Esophagus muscularis mucosa (tissue), 4 donors: ENCODE data around the gene MRGPRD. TPM values are rescaled to one million over a fixed set of nuclear protein-coding genes. Genes with fewer than 3 reads are reported as not detected.
A peak's percentile ranks its signal among the peaks of the same experiment; 100 is the strongest.

Source experiments
- DNase-seq: peaks from one replicate; pipeline ENCODE4 v3.0.0-alpha.2; 2017; ENCODE audit errors: extremely low spot score
- H3K27ac ChIP-seq, 4 donors: fragments of 200-600 bp; sonication (generic); replicated peaks in 1 of 4; 1 replicate in 3 of 4; 2 replicates in 1 of 4; pipeline ENCODE4 v1.5.1; 2016 to 2019; ENCODE audit warnings: mild to moderate bottlenecking in 1 of 4
- H3K27me3 ChIP-seq, 4 donors: fragments of 200-600 bp; sonication (generic); one replicate each; pipeline versions ENCODE4 v1.5.1 to v1.6.0; 2016 to 2019
- H3K36me3 ChIP-seq, 4 donors: fragments of 200-600 bp; sonication (generic); one replicate each; pipeline ENCODE4 v1.5.1; 2016 to 2019
- H3K4me1 ChIP-seq, 4 donors: fragments of 200-600 bp; sonication (generic); one replicate each; pipeline ENCODE4 v1.5.1; 2016 to 2019
- H3K4me3 ChIP-seq, 4 donors: fragments of 200-600 bp; sonication (generic); 1 replicate in 2 of 4; 2 replicates in 2 of 4; pipeline ENCODE4 v1.5.1; 2016 to 2019; ENCODE audit warnings: mild to moderate bottlenecking in 4 of 4, moderate library complexity in 1 of 4
- H3K9me3 ChIP-seq, 4 donors: fragments of 200-600 bp; sonication (generic); 1 replicate in 3 of 4; 2 replicates in 1 of 4; pipeline ENCODE4 v1.5.1; 2016 to 2019
- CTCF ChIP-seq, 3 experiments: fragments of 200-600 bp in 2 of 3; fragments of 450-650 bp in 1 of 3; sonication (generic) in 2 of 3; IDR thresholded peaks; one replicate each; pipeline ENCODE4 v1.5.1; 2017 to 2019; ENCODE audit warnings: antibody characterized with exemption in 3 of 3, mild to moderate bottlenecking in 2 of 3, moderate library complexity in 1 of 3
- EP300 ChIP-seq: sonication (generic); formaldehyde crosslinking; IDR thresholded peaks from one replicate; pipeline ENCODE4 v1.6.1; 2017; ENCODE audit warnings: antibody characterized with exemption
- POLR2A ChIP-seq: fragments of 450-650 bp; IDR thresholded peaks from one replicate; pipeline ENCODE4 v1.6.1; 2017; ENCODE audit warnings: antibody characterized with exemption, moderate library complexity, mild to moderate bottlenecking, low read depth
- POLR2AphosphoS5 ChIP-seq, 2 donors: sonication (generic); formaldehyde crosslinking; IDR thresholded peaks; one replicate each; pipeline ENCODE4 v1.6.1; 2017; ENCODE audit warnings: antibody characterized with exemption in 2 of 2
- WGBS: methylation state at CpG from one replicate; pipeline ENCODE4 v1.1.5; 2018; 5-methylcytosine and 5-hydroxymethylcytosine counted together
- intact Hi-C: fragments of 100-400 bp; cut with DNase I; formaldehyde crosslinking; loops from one replicate; pipeline ENCODE4 v1.15.1; 2023
- total RNA-seq, 4 donors: library from RNA; depleted of rRNA; stranded (reverse); fragments of >200 nt; gene quantifications; one replicate each; pipeline versions ENCODE4 v1.1.0 to v1.2.1, GENCODE V29; 2016

MRGPRD gene
- total RNA-seq, 4 donors from 2014 or later, result 0.32 to 2.5 (median 0.66) TPM; not detected in 1

DNA sequence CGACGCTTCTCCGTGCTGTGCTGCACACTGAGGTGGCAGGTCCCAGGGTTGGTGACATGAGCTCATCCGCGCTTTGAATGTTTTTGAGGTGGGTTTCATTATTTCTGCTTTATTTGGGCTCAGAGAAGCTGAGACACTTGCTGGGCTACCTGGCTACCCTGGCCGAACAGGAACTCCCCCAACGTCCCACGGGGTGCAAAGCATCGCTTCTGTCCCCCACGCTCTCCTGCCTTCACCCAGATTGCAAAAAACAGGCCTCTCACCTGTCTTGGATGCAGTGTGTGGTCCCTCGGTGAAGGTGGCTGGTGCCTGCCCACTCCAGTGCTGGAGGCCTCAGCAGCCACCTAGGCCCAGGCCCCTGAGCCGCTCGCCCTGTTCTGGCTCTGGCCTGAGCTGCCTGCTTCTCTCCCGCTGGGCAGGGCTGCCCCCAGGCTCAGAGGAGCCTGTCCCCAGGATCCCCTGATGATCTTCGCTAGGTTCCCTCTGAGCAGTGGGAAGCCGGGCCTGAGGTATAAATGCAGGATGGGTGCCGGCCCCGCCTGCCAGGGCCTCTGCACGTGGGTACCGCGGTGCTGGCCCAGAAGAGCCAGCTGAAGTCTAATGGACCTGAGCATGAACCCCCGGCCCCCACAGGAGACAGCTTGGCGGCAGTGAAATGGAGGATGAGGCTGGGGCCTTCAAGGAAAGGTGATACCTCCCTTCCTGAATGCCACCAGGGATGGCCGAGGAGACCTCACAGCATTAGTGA lies 15.8 kb upstream of the MRGPRD start:
- 94% methylated on average over 13 of the region's 24 CpGs for WGBS
- Histone ChIP-seq H3K4me3 (no peak overlapping the region), H3K36me3 (no peaks in the 10 kb centered on the region), H3K27ac (peak overlapping the region; percentile 13 to 98 (median 96)), H3K9me3 (no peaks in the 10 kb centered on the region), H3K4me1 (peaks cover 23 to 44% (median 42%) of the 10 kb centered on the region in 4 donors), H3K27me3 (peaks cover 0 to 7% (median 0%) of the 10 kb centered on the region in 4 donors)
- no peak for TF ChIP-seq POLR2A
- no peak for TF ChIP-seq CTCF (IDR thresholded peaks at IDR 0.05)
- TF ChIP-seq EP300, result no peak
- no peak for TF ChIP-seq POLR2AphosphoS5 (IDR thresholded peaks at IDR 0.05)
- no peak for DNase-seq
- intact Hi-C loops, result loop anchor here (5.0 kb wide), 1 partner anchor 34 kb away; no protein-coding TSS in a partner anchor

- H3K4me1 ChIP-seq, result peaks cover 11 to 28% (median 26%) of the 10 kb centered on the region in 4 donors
- intact Hi-C loops, result loop anchor here (5.0 kb wide), 1 partner anchor 33 kb away; no protein-coding TSS in a partner anchor
- H3K9me3 ChIP-seq, result no peaks in the 10 kb centered on the region
- H3K36me3 ChIP-seq, result no peaks in the 10 kb centered on the region
- WGBS, result 88% methylated on average over 6 of the region's 6 CpGs
- TF ChIP-seq CTCF (IDR thresholded peaks at IDR 0.05), result no peak
- no peak for TF ChIP-seq EP300
- TF ChIP-seq POLR2AphosphoS5 (IDR thresholded peaks at IDR 0.05), result no peak
- no peak for TF ChIP-seq POLR2A
- no peak overlapping the region for H3K4me3 ChIP-seq
- no peak for DNase-seq
- H3K27me3 ChIP-seq, result peaks cover 0 to 7% (median 0%) of the 10 kb centered on the region in 4 donors
- no peak overlapping the region for H3K27ac ChIP-seq
These were observed 14.1 kb upstream of the MRGPRD start for GRCh38 chr11:68994894-68995285.

- Histone ChIP-seq H3K4me3 (no peak overlapping the region), H3K27me3 (peaks cover 0 to 7% (median 0%) of the 10 kb centered on the region in 4 donors), H3K4me1 (peaks cover 10 to 22% (median 20%) of the 10 kb centered on the region in 4 donors), H3K9me3 (no peaks in the 10 kb centered on the region), H3K36me3 (no peaks in the 10 kb centered on the region), H3K27ac (no peak overlapping the region)
- no peak for TF ChIP-seq CTCF (IDR thresholded peaks at IDR 0.05)
- no peak for TF ChIP-seq EP300
- TF ChIP-seq POLR2A, result no peak
- TF ChIP-seq POLR2AphosphoS5 (IDR thresholded peaks at IDR 0.05), result no peak
- intact Hi-C loops, result no loop called here
- WGBS, result 82% methylated on average over 25 of the region's 28 CpGs
- no peak for DNase-seq
These were observed 13.5 kb upstream of the MRGPRD start for GRCh38 chr11:68994161-68994893.

- H3K4me3 ChIP-seq, result no peak overlapping the region
- no peak overlapping the region for H3K27ac ChIP-seq
- H3K27me3 ChIP-seq, result peaks cover 0 to 7% (median 0%) of the 10 kb centered on the region in 4 donors
- no peaks in the 10 kb centered on the region for H3K36me3 ChIP-seq
- intact Hi-C loops, result no loop called here
- H3K4me1 ChIP-seq, result peaks cover 4 to 14% (median 12%) of the 10 kb centered on the region in 4 donors
- TF ChIP-seq POLR2A (no peak), CTCF (IDR thresholded peaks at IDR 0.05) (no peak), EP300 (no peak), POLR2AphosphoS5 (IDR thresholded peaks at IDR 0.05) (no peak)
- DNase-seq, result no peak
- no peaks in the 10 kb centered on the region for H3K9me3 ChIP-seq
- WGBS, result 90% methylated on average over 7 of the region's 7 CpGs
These were observed 12.8 kb upstream of the MRGPRD start for GRCh38 chr11:68993546-68993945.
